GM20431 (cell line): Measurements from ENCODE around the gene MSH5.

Experiments used
- in situ Hi-C: fragments of 300-500 bp; cut with MseI, MboI; formaldehyde crosslinking; loops from one replicate; pipeline ENCODE4 v1.15.0; 2020; ENCODE audit warnings: low sequenced_read_pairs; ENCODE audit not compliant: unreplicated experiment

The MSH5 gene

GRCh38 chr6:31728767-31729514, 10.9 kb upstream of the MSH5 start, which contains the start of gene DDAH2:
Gene DDAH2, minus strand, starts transcription at chr6:31729299. Its CDS starts 138 bp downstream, at chr6:31729161.
- in situ Hi-C loops = no loop called here

- in situ Hi-C loops = no loop called here
Measured at GRCh38 chr6:31729515-31729978, 10.3 kb upstream of the MSH5 start.

- in situ Hi-C loops = no loop called here
Measured at GRCh38 chr6:31729979-31730630, 9.7 kb upstream of the MSH5 start.

GRCh38 chr6:31730631-31731086, 9.1 kb upstream of the MSH5 start:
- in situ Hi-C loops = no loop called here

- in situ Hi-C loops = no loop called here
Measured at GRCh38 chr6:31732029-31732428, 7.8 kb upstream of the MSH5 start.

- in situ Hi-C loops = no loop called here
Measured at GRCh38 chr6:31733734-31734133, 6.1 kb upstream of the MSH5 start.

- in situ Hi-C loops = no loop called here
Measured at GRCh38 chr6:31734247-31734820, 5.5 kb upstream of the MSH5 start.

- in situ Hi-C loops = no loop called here
Measured at GRCh38 chr6:31734821-31735406, 4.9 kb upstream of the MSH5 start.

- in situ Hi-C loops = no loop called here
Measured at GRCh38 chr6:31736021-31736767, 3.6 kb upstream of the MSH5 start, which contains the start of gene CLIC1. Gene CLIC1, minus strand, starts transcription at chr6:31736530. Its CDS starts 230 bp downstream, at chr6:31736300.

- in situ Hi-C loops = no loop called here
Measured at GRCh38 chr6:31736768-31737314, 3.0 kb upstream of the MSH5 start.

GRCh38 chr6:31737315-31737990, 2.4 kb upstream of the MSH5 start:
- in situ Hi-C loops = no loop called here

GRCh38 chr6:31737991-31738979, 1.5 kb upstream of the MSH5 start:
- in situ Hi-C loops = no loop called here

GRCh38 chr6:31740397-31741223, 805 bp downstream of the MSH5 start:
- in situ Hi-C loops = no loop called here

GRCh38 chr6:31741815-31742214, 2.0 kb downstream of the MSH5 start:
- in situ Hi-C loops = no loop called here

GRCh38 chr6:31742894-31743293, 3.1 kb downstream of the MSH5 start:
- in situ Hi-C loops = no loop called here

- in situ Hi-C loops = no loop called here
Measured at GRCh38 chr6:31744422-31744821, 4.6 kb downstream of the MSH5 start.
